ENCODE results near the gene TEX261. TPM values are rescaled to one million over a fixed set of nuclear protein-coding genes. Genes with fewer than 3 reads are reported as not detected.

TEX261 gene
- total and polyA plus RNA-seq, 8 donors = 19.0 to 46.2 (median 41.6) TPM

- Histone ChIP-seq H3K36me3 (no peaks in the 10 kb centered on the region), H3K9me3 (no peaks in the 10 kb centered on the region), H3K27ac (no peak overlapping the region), H3K4me3 (no peak overlapping the region), H3K4me1 (peaks cover 5 to 9% (median 8%) of the 10 kb centered on the region in 3 donors), H3K27me3 (no peaks in the 10 kb centered on the region)
- intact Hi-C loops (cut with DNase I) = no loop called here
- 48 to 57% methylated on average over 2 of the region's 2 CpGs for WGBS, 2 donors
- no peak for ATAC-seq
- FAIRE-seq = no peak
- no peak for DNase-seq
- TF ChIP-seq CTCF (IDR thresholded peaks at IDR 0.05) = no peak
Measured at GRCh38 chr2:70975237-70975636, 19.4 kb downstream of the TEX261 start.

- H3K4me1 ChIP-seq = peaks cover 5 to 9% (median 8%) of the 10 kb centered on the region in 3 donors
- intact Hi-C loops (cut with DNase I) = no loop called here
- no peak for ATAC-seq
- H3K9me3 ChIP-seq = no peaks in the 10 kb centered on the region
- no peak overlapping the region for H3K4me3 ChIP-seq
- 91 to 97% methylated on average over 3 of the region's 3 CpGs for WGBS, 2 donors
- no peaks in the 10 kb centered on the region for H3K36me3 ChIP-seq
- no peak for FAIRE-seq
- no peak for DNase-seq
- no peak overlapping the region for H3K27ac ChIP-seq
- H3K27me3 ChIP-seq = no peaks in the 10 kb centered on the region
- no peak for TF ChIP-seq CTCF (IDR thresholded peaks at IDR 0.05)
Measured at GRCh38 chr2:70974592-70974991, 20.1 kb downstream of the TEX261 start.

- Histone ChIP-seq H3K4me3 (no peak overlapping the region), H3K27me3 (no peaks in the 10 kb centered on the region), H3K9me3 (no peaks in the 10 kb centered on the region), H3K4me1 (no peaks in the 10 kb centered on the region), H3K27ac (no peak overlapping the region), H3K36me3 (no peaks in the 10 kb centered on the region)
- intact Hi-C loops (cut with DNase I) = no loop called here
- TF ChIP-seq CTCF (IDR thresholded peaks at IDR 0.05) = no peak
- no peak for FAIRE-seq
- peak in 1 of 6 donors; percentile 1 for DNase-seq
- no peak for ATAC-seq
- 57 to 66% methylated on average over 4 of the region's 4 CpGs for WGBS, 2 donors
Measured at GRCh38 chr2:70967189-70967588, 27.5 kb downstream of the TEX261 start.

DNA sequence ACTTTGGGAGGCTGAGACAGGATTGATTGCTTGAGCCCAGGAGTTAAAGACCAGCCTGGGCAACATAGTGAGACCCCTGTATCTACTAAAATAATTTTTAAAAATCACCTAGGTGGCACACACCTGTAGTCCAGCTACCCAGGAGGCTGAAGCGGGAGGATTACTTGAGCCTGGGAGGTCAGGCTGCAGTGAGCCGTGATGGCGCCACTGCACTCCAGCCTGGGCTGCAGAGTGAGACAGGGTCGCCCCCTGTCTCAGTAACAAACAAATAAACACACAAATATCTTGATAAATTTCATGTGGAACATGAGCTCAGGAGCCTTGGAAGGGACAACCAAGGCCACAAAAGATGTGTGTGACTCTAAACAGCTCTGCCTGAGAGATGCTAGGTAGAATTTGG lies 28.0 kb downstream of the TEX261 start:
- intact Hi-C loops (cut with DNase I) = no loop called here

More for the DNA sequence above, 28.0 kb downstream of the TEX261 start:
- Histone ChIP-seq H3K27ac (no peak overlapping the region), H3K9me3 (no peaks in the 10 kb centered on the region), H3K27me3 (no peaks in the 10 kb centered on the region), H3K36me3 (no peaks in the 10 kb centered on the region), H3K4me3 (no peak overlapping the region), H3K4me1 (no peaks in the 10 kb centered on the region)
- no peak for FAIRE-seq
- peak in 1 of 6 donors; percentile 1 for DNase-seq
- WGBS, 2 donors = 76 to 78% methylated on average over 4 of the region's 4 CpGs
- no peak for ATAC-seq
- TF ChIP-seq CTCF (IDR thresholded peaks at IDR 0.05) = no peak

Measured in pancreas (tissue), 10 donors.